Prostate gland (tissue), 2 donors: ENCODE data around the gene NUBPL. TPM values are rescaled to one million over a fixed set of nuclear protein-coding genes. Genes with fewer than 3 reads are reported as not detected.

Source experiments
- DNase-seq: peaks from one replicate; pipeline ENCODE4 v3.0.0-alpha.2; 2019; ENCODE audit warnings: low spot score
- H3K27ac ChIP-seq, 2 donors: fragments of 200-600 bp; sonication (generic); 2 replicates each; pipeline ENCODE4 v1.5.1; 2017 to 2019
- H3K27me3 ChIP-seq: fragments of 200-600 bp; sonication (generic); replicated peaks from 2 replicates; pipeline ENCODE4 v1.5.1; 2019; ENCODE audit not compliant: insufficient read depth
- H3K36me3 ChIP-seq, 2 donors: fragments of 200-600 bp; sonication (generic); 1 replicate in 1 of 2; 2 replicates in 1 of 2; pipeline versions ENCODE4 v1.5.1 to v1.8.1; 2017 to 2019
- H3K4me1 ChIP-seq: fragments of 200-600 bp; sonication (generic); replicated peaks from 2 replicates; pipeline ENCODE4 v1.5.1; 2019
- H3K4me3 ChIP-seq, 2 donors: fragments of 200-600 bp; sonication (generic); 2 replicates each; pipeline ENCODE4 v1.5.1; 2017 to 2019
- H3K9me3 ChIP-seq: fragments of 200-600 bp; sonication (generic); 2 replicates; pipeline ENCODE4 v1.5.1; 2017
- POLR2A ChIP-seq: fragments of 450-650 bp; IDR thresholded peaks from one replicate; pipeline ENCODE4 v1.6.1; 2016; ENCODE audit warnings: antibody characterized with exemption, mild to moderate bottlenecking
- POLR2AphosphoS5 ChIP-seq: sonication (generic); formaldehyde crosslinking; IDR thresholded peaks from one replicate; pipeline ENCODE4 v1.6.1; 2017; ENCODE audit warnings: antibody characterized with exemption
- WGBS: methylation state at CpG from one replicate; pipeline ENCODE4 v1.1.5; 2018; 5-methylcytosine and 5-hydroxymethylcytosine counted together
- intact Hi-C: fragments of 100-400 bp; cut with DNase I; formaldehyde crosslinking; loops from one replicate; pipeline ENCODE4 v1.14.2; 2022
- small RNA-seq, 2 donors: library from RNA; depleted of rRNA; stranded (forward); fragments of <200 nt; gene quantifications; one replicate each; pipeline ENCODE3, GENCODE V24; 2016
- total RNA-seq, 2 donors: library from RNA; depleted of rRNA; stranded (reverse); fragments of >200 nt; gene quantifications; one replicate each; pipeline ENCODE4 v1.1.0, GENCODE V29; 2016
- TF ChIP-seq, protein P1 (sequence below), 4 experiments: fragments of 200-600 bp in 2 of 4; fragments of 450-650 bp in 2 of 4; sonication (generic) in 2 of 4; IDR thresholded peaks; 1 replicate in 3 of 4; 2 replicates in 1 of 4; pipeline ENCODE4 v1.5.1; 2016 to 2019; ENCODE audit warnings: antibody characterized with exemption in 4 of 4, mild to moderate bottlenecking in 2 of 4, moderate library complexity in 2 of 4

NUBPL gene
- total RNA-seq, 2 donors from 2014 or later, result 6.5 to 12.1 TPM

DNA sequence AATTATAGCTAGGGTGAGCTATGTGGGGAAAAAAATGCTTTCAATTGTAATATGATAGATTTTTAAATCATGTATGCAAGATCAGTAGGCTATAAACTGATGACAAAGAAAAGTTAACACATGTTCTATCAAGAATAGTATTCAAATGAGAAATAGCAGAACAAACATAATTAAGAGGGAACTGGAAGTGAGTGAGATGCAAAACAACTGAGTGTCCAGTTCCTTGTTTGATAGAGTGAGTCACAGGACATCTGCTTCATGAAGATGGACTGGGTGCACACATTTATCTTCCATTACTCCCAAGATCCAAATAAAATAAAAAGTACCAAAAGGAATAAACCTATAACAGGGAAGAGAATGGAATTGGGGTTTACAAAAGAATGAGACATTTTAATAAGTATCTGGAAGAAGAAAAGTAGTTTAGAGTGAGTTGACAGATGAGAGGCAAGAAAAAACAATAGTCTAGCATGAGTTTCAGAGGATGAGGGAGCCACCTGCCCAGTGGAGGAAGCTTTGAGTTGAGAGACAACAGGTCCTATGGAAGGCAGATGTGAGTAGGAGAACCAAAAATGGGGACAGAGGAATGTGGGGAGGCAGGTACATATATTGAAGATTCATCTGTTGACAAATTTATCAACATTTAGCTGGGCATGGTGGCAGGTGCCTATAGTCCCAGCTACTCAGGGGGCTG, 337.8 kb downstream of the NUBPL start:
- H3K4me1 ChIP-seq, result no peaks in the 10 kb centered on the region
- no peaks in the 10 kb centered on the region for H3K36me3 ChIP-seq
- TF ChIP-seq POLR2A (no peak), POLR2AphosphoS5 (no peak)
- TF ChIP-seq, protein P1, sequence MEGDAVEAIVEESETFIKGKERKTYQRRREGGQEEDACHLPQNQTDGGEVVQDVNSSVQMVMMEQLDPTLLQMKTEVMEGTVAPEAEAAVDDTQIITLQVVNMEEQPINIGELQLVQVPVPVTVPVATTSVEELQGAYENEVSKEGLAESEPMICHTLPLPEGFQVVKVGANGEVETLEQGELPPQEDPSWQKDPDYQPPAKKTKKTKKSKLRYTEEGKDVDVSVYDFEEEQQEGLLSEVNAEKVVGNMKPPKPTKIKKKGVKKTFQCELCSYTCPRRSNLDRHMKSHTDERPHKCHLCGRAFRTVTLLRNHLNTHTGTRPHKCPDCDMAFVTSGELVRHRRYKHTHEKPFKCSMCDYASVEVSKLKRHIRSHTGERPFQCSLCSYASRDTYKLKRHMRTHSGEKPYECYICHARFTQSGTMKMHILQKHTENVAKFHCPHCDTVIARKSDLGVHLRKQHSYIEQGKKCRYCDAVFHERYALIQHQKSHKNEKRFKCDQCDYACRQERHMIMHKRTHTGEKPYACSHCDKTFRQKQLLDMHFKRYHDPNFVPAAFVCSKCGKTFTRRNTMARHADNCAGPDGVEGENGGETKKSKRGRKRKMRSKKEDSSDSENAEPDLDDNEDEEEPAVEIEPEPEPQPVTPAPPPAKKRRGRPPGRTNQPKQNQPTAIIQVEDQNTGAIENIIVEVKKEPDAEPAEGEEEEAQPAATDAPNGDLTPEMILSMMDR (IDR thresholded peaks at IDR 0.05), result no peak

DNA sequence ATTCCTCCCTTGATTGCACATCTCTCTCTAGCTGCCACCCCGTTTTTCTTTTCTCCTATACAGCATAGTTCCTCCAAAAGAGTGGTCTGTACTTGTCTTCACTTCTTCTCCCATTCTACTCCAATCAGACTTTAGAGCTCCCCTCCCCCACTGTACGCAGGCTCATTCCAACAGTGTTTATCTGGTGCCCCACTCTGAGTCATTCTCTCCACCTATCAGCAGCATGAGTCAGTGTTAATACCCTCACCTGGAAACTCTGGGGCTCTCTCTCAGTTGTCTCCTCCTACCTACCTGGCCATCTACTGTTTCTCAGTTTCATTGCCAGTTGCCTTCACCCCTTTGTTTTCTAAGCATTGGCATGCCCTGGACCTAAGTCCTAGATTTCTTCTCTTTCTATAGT, 340.8 kb downstream of the NUBPL start:
- TF ChIP-seq, protein P1 (IDR thresholded peaks at IDR 0.05), result no peak
- TF ChIP-seq POLR2A, result no peak
- TF ChIP-seq POLR2AphosphoS5, result no peak
- intact Hi-C loops, result no loop called here

More for the DNA sequence above, 337.8 kb downstream of the NUBPL start:
- H3K9me3 ChIP-seq, result no peaks in the 10 kb centered on the region
- no peak overlapping the region for H3K4me3 ChIP-seq
- H3K27me3 ChIP-seq, result no peaks in the 10 kb centered on the region
- DNase-seq, result no peak
- intact Hi-C loops, result no loop called here
- H3K27ac ChIP-seq, result no peak overlapping the region

DNA sequence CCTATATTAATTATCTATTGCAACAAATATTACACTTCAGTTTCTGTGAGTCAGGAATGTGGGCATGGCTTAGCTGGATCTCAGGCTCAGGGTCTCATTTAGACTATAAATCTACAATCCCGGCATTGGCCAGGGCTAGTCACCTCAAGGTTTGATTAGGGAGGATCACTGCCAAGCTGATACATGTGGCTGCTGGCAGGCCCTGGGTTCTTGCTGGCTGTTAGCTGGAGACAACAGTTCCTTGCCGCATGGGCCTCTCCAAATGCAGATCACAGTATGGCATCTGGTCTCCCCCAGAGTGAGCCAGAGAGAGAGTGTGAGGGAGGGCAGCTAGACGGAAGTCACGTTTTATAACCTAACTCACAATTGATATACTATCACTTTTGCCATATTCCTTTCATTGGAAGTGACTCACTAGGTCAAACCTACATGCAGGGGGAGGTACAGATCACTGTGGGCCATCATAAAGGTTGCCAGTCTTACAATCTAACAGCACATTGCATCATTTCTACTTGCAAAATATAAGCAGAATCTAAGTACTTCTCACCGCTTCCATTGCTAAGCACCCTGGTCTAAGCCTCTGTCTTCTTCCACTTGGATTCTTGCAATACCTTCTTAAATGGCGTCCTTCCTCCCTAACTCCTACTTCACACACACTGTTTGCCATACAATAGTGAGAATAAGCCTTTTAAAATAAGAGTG, 341.9 kb downstream of the NUBPL start:
- no peaks in the 10 kb centered on the region for H3K9me3 ChIP-seq
- DNase-seq, result no peak
- H3K4me3 ChIP-seq, result no peak overlapping the region
- no peaks in the 10 kb centered on the region for H3K4me1 ChIP-seq
- no peaks in the 10 kb centered on the region for H3K36me3 ChIP-seq
- TF ChIP-seq POLR2AphosphoS5 (no peak), POLR2A (no peak)
- TF ChIP-seq, protein P1 (IDR thresholded peaks at IDR 0.05), result no peak
- no peaks in the 10 kb centered on the region for H3K27me3 ChIP-seq
- intact Hi-C loops, result no loop called here
- WGBS, result 87% methylated on average over 6 of the region's 6 CpGs
- H3K27ac ChIP-seq, result no peak overlapping the region

More for the DNA sequence above, 340.8 kb downstream of the NUBPL start:
- H3K4me3 ChIP-seq, result no peak overlapping the region
- no peaks in the 10 kb centered on the region for H3K9me3 ChIP-seq
- H3K4me1 ChIP-seq, result no peaks in the 10 kb centered on the region
- H3K27ac ChIP-seq, result no peak overlapping the region
- no peaks in the 10 kb centered on the region for H3K27me3 ChIP-seq
- H3K36me3 ChIP-seq, result no peaks in the 10 kb centered on the region
- 57% methylated on average over 2 of the region's 2 CpGs for WGBS
- DNase-seq, result no peak

DNA sequence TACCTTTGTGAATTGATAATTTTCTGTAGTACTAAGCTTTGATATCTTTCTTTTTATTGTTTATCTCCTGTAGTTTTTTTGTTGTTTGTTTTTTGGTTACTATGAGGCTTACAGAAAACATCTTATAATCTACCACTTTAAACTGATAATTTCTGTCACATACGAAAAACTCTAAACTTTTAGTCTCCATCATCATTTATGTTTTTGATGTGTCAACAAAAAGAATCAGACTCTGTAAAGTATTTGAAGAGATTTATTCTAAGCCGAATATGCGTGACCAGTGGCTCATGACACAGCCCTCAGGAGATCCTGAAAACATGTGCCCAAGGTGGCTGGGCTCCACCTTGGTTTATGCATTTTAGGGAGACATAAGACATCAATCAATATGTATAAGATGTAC, 348.8 kb downstream of the NUBPL start:
- no peaks in the 10 kb centered on the region for H3K9me3 ChIP-seq
- H3K4me3 ChIP-seq, result no peak overlapping the region
- 96% methylated on average over 3 of the region's 3 CpGs for WGBS
- intact Hi-C loops, result no loop called here
- H3K27ac ChIP-seq, result no peak overlapping the region
- no peaks in the 10 kb centered on the region for H3K27me3 ChIP-seq
- H3K36me3 ChIP-seq, result no peaks in the 10 kb centered on the region
- no peaks in the 10 kb centered on the region for H3K4me1 ChIP-seq
- TF ChIP-seq POLR2A, result no peak
- no peak for TF ChIP-seq POLR2AphosphoS5
- TF ChIP-seq, protein P1 (IDR thresholded peaks at IDR 0.05), result no peak
- DNase-seq, result no peak

Small RNA genes within 50 kb of the gene (small RNA-seq; reads per million reads assigned to genes)
- gene RNU6-455P (0 reads per million in 2 donors), gene RNU6-602P (0 reads per million in 2 donors)

Other genes with a start within 250 kb of the NUBPL start
- 10 to 100 TPM in 1 of 2 donors, 1 to 10 TPM in 1; 10.0 to 16.3 TPM for gene HEATR5A, start 140.9 kb upstream of the NUBPL start, total RNA-seq
- gene DTD2, start 103.9 kb upstream of the NUBPL start, total RNA-seq, result 10 to 100 TPM; 32.0 to 41.1 TPM
- gene GPR33, start 73.4 kb upstream of the NUBPL start, total RNA-seq, result not detected